ENCODE results near the gene HMCN2.
A peak's percentile ranks its signal among the peaks of the same experiment; 100 is the strongest.

HMCN2 gene

DNA sequence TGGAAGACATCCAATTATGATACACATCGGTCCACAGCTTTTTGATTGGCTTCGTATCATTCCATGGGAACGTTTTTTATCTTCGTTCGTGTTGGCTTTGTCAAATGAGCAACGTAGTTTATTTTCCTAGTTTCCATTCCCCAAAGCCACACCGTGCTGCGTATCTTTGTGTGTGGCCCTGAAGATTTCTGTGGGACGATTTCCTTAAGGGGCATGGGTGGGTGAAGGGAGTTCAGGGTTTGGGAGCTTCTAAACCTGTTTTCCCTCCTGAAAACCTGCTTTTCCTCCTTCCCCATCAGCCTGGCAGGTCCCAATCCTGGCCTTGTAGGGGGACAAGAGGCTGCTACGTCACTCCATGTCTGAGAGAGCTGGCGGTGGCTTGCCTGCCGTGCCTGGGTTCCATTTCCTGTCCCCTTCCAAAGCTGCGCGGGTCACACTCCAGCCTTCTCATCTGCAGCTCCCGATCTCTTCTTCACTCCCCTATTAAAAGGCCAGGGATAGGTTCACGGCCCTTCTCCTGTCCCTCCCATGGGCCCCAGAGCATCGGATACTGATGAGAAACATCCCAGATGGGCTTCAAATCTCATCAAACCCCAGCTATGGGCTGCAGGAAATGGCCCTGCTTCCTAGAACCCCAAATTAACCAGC is 155.7 kb downstream of the HMCN2 start:
- Histone ChIP-seq H3K4me1 (peaks cover 27% of the 10 kb centered on the region), H3K4me3 (ENCODE audit: low read depth, low read length) (peak overlapping the region; percentile 19), H3K27me3 (no peaks in the 10 kb centered on the region), H3K9me3 (no peaks in the 10 kb centered on the region), H3K36me3 (no peaks in the 10 kb centered on the region)
- peak; percentile 83 for DNase-seq
- no peak for TF ChIP-seq CTCF (IDR thresholded peaks at IDR 0.05; ENCODE audit: low read depth, low read length)

GRCh38 chr9:130421802-130422276 is 156.3 kb downstream of the HMCN2 start:
- Histone ChIP-seq H3K4me1 (peaks cover 27% of the 10 kb centered on the region), H3K4me3 (ENCODE audit: low read depth, low read length) (peak overlapping the region; percentile 19), H3K36me3 (no peaks in the 10 kb centered on the region), H3K27me3 (no peaks in the 10 kb centered on the region), H3K9me3 (no peaks in the 10 kb centered on the region)
- TF ChIP-seq CTCF (IDR thresholded peaks at IDR 0.05; ENCODE audit: low read depth, low read length), result 0 out of 2 replicates have a peak, but pooled peaks have one; percentile 4
- DNase-seq, result peak; percentile 95

DNA sequence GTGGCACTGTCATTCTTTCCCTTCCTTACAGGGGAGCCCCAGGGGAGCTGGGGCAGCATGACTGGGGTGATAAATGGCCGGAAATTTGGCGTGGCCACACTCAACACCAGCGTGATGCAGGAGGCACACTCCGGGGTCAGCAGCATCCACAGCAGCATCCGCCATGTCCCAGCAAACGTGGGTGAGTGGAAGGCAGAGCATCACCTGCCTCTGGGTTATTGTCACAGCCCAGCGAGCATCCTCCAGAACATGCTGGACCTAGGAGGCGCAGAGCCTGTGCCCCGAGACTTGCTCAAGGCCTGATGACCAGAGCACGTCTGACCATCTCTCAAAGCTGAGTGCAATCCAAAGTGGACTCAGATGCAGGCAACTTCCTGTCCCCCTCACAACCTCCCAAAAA is 157.0 kb downstream of the HMCN2 start:
- Histone ChIP-seq H3K4me1 (peaks cover 32% of the 10 kb centered on the region), H3K4me3 (ENCODE audit: low read depth, low read length) (no peak overlapping the region), H3K36me3 (no peaks in the 10 kb centered on the region), H3K9me3 (no peaks in the 10 kb centered on the region), H3K27me3 (no peaks in the 10 kb centered on the region)
- DNase-seq, result no peak
- no peak for TF ChIP-seq CTCF (IDR thresholded peaks at IDR 0.05; ENCODE audit: low read depth, low read length)

GRCh38 chr9:130423272-130423671 is 157.7 kb downstream of the HMCN2 start:
- Histone ChIP-seq H3K36me3 (no peaks in the 10 kb centered on the region), H3K27me3 (no peaks in the 10 kb centered on the region), H3K4me1 (peaks cover 32% of the 10 kb centered on the region), H3K4me3 (ENCODE audit: low read depth, low read length) (no peak overlapping the region), H3K9me3 (no peaks in the 10 kb centered on the region)
- no peak for TF ChIP-seq CTCF (IDR thresholded peaks at IDR 0.05; ENCODE audit: low read depth, low read length)
- peak; percentile 92 for DNase-seq

- no peaks in the 10 kb centered on the region for H3K27me3 ChIP-seq
- no peak for DNase-seq
- no peaks in the 10 kb centered on the region for H3K9me3 ChIP-seq
- H3K36me3 ChIP-seq, result no peaks in the 10 kb centered on the region
- H3K4me1 ChIP-seq, result peaks cover 32% of the 10 kb centered on the region
- no peak for TF ChIP-seq CTCF (IDR thresholded peaks at IDR 0.05; ENCODE audit: low read depth, low read length)
- H3K4me3 ChIP-seq (ENCODE audit: low read depth, low read length), result no peak overlapping the region
Measured at GRCh38 chr9:130424595-130425454, 159.3 kb downstream of the HMCN2 start.

All from BE2C (cell line).